Smooth muscle cell (in vitro differentiated cells): ENCODE data around the gene HMMR. TPM values are rescaled to one million over a fixed set of nuclear protein-coding genes. Genes with fewer than 3 reads are reported as not detected.

Experiments
- DNase-seq: peaks from one replicate; lab custom pipeline; 2025; ENCODE audit not compliant: unreplicated experiment; lab: John Stamatoyannopoulos, UW
- H2AFZ ChIP-seq: fragments of 200-600 bp; sonication (generic); 2 replicates; pipeline ENCODE4 v1.6.0; 2016; ENCODE audit warnings: antibody characterized with exemption, low read depth, mild to moderate bottlenecking
- H3F3A ChIP-seq: fragments of 200-600 bp; sonication (generic); 2 replicates; pipeline ENCODE4 v1.6.0; 2017; ENCODE audit warnings: antibody characterized with exemption, low read depth
- H3K27ac ChIP-seq: fragments of 200-600 bp; sonication (generic); 2 replicates; pipeline ENCODE4 v1.5.1; 2016; ENCODE audit warnings: low read depth, mild to moderate bottlenecking
- H3K27me3 ChIP-seq: fragments of 200-600 bp; sonication (generic); 2 replicates; pipeline ENCODE4 v1.6.1; 2016; ENCODE audit warnings: low read depth, mild to moderate bottlenecking
- H3K36me3 ChIP-seq: fragments of 200-600 bp; sonication (generic); 2 replicates; pipeline ENCODE4 v1.5.1; 2016; ENCODE audit warnings: low read depth
- H3K4me1 ChIP-seq: fragments of 200-600 bp; sonication (generic); 2 replicates; pipeline ENCODE4 v1.5.1; 2016; ENCODE audit warnings: low read depth
- H3K4me2 ChIP-seq: fragments of 200-600 bp; sonication (generic); 2 replicates; pipeline ENCODE4 v1.6.0; 2016; ENCODE audit warnings: mild to moderate bottlenecking
- H3K4me3 ChIP-seq: fragments of 200-600 bp; sonication (generic); 2 replicates; pipeline ENCODE4 v1.5.1; 2016; ENCODE audit warnings: mild to moderate bottlenecking
- H3K79me2 ChIP-seq: fragments of 200-600 bp; sonication (generic); 2 replicates; pipeline ENCODE4 v1.6.0; 2016; ENCODE audit warnings: low read depth, mild to moderate bottlenecking
- H3K9ac ChIP-seq: fragments of 200-600 bp; sonication (generic); 2 replicates; pipeline ENCODE4 v1.6.0; 2016; ENCODE audit warnings: low read depth
- H3K9me3 ChIP-seq: fragments of 200-600 bp; sonication (generic); replicated peaks from 2 replicates; pipeline ENCODE4 v1.5.1; 2016; ENCODE audit warnings: low read depth
- H4K20me1 ChIP-seq: fragments of 200-600 bp; sonication (generic); 2 replicates; pipeline ENCODE4 v1.6.0; 2016; ENCODE audit warnings: low read depth
- CTCF ChIP-seq: fragments of 200-600 bp; sonication (generic); IDR thresholded peaks from 2 replicates; pipeline ENCODE4 v1.5.1; 2017; ENCODE audit warnings: borderline replicate concordance, mild to moderate bottlenecking, antibody characterized with exemption; ENCODE audit not compliant: insufficient read depth, poor library complexity, severe bottlenecking
- WGBS: methylation state at CpG from one replicate; pipeline ENCODE4 v1.1.7; 2016; ENCODE audit warnings: low lambda C conversion rate; 5-methylcytosine and 5-hydroxymethylcytosine counted together
- polyA plus RNA-seq: library from polyadenylated mRNA; unstranded; fragments of >200 nt; fragmentation: Nextera tagmentation; extraction: Ambion mirVana; gene quantifications from 2 replicates; pipeline ENCODE4 v1.2.1, GENCODE V29; 2016
- total RNA-seq: library from RNA; depleted of rRNA; stranded (reverse); fragments of >200 nt; gene quantifications from 2 replicates; pipeline ENCODE4 v1.2.3, GENCODE V29; 2014

HMMR gene
- total and polyA plus RNA-seq, 2 experiments from 2014 or later, result 6.1 to 6.4 TPM

- 87% methylated on average over 5 of the region's 5 CpGs for WGBS
- H4K20me1 ChIP-seq, result peaks cover 75% of the 10 kb centered on the region
- no peaks in the 10 kb centered on the region for H3K27me3 ChIP-seq
- peak overlapping the region; percentile 61 for H3K27ac ChIP-seq
- no peaks in the 10 kb centered on the region for H3K9me3 ChIP-seq
- DNase-seq, result no peak
- no peak overlapping the region for H2AFZ ChIP-seq
- peak overlapping the region; percentile 1 for H3K9ac ChIP-seq
- H3K4me2 ChIP-seq, result peak overlapping the region; percentile 66
- TF ChIP-seq CTCF, result no peak
- H3K36me3 ChIP-seq, result peaks cover 17% of the 10 kb centered on the region
- H3K4me3 ChIP-seq, result peak overlapping the region; percentile 32
- peaks cover 15% of the 10 kb centered on the region for H3F3A ChIP-seq
- H3K79me2 ChIP-seq, result peaks cover 72% of the 10 kb centered on the region
- peaks cover 43% of the 10 kb centered on the region for H3K4me1 ChIP-seq
Measured at GRCh38 chr5:163508753-163509152, 48.3 kb downstream of the HMMR start.

- peaks cover 8% of the 10 kb centered on the region for H3F3A ChIP-seq
- H3K4me2 ChIP-seq, result peak overlapping the region; percentile 66
- H3K27ac ChIP-seq, result peak overlapping the region; percentile 61
- peaks cover 21% of the 10 kb centered on the region for H3K36me3 ChIP-seq
- peaks cover 38% of the 10 kb centered on the region for H3K4me1 ChIP-seq
- H3K27me3 ChIP-seq, result no peaks in the 10 kb centered on the region
- no peaks in the 10 kb centered on the region for H3K9me3 ChIP-seq
- H2AFZ ChIP-seq, result no peak overlapping the region
- peaks cover 78% of the 10 kb centered on the region for H4K20me1 ChIP-seq
- peak overlapping the region; percentile 16 for H3K9ac ChIP-seq
- TF ChIP-seq CTCF, result no peak
- peak overlapping the region; percentile 32 for H3K4me3 ChIP-seq
- peaks cover 74% of the 10 kb centered on the region for H3K79me2 ChIP-seq
- 62% methylated on average over 7 of the region's 7 CpGs for WGBS
- no peak for DNase-seq
Measured at GRCh38 chr5:163509291-163509951, 49.0 kb downstream of the HMMR start.

GRCh38 chr5:163512526-163512925, 52.1 kb downstream of the HMMR start:
- DNase-seq, result no peak
- peaks cover 78% of the 10 kb centered on the region for H4K20me1 ChIP-seq

More at GRCh38 chr5:163512526-163512925, 52.1 kb downstream of the HMMR start:
- H3F3A ChIP-seq, result no peaks in the 10 kb centered on the region
- H3K27me3 ChIP-seq, result no peaks in the 10 kb centered on the region
- H3K9ac ChIP-seq, result no peak overlapping the region
- no peaks in the 10 kb centered on the region for H3K9me3 ChIP-seq
- no peak overlapping the region for H3K4me2 ChIP-seq
- no peak overlapping the region for H3K4me3 ChIP-seq
- H3K4me1 ChIP-seq, result peaks cover 20% of the 10 kb centered on the region
- H3K79me2 ChIP-seq, result peaks cover 60% of the 10 kb centered on the region
- no peak for TF ChIP-seq CTCF
- no peak overlapping the region for H2AFZ ChIP-seq
- H3K36me3 ChIP-seq, result peaks cover 37% of the 10 kb centered on the region
- H3K27ac ChIP-seq, result no peak overlapping the region
- WGBS, result 98% methylated on average over 5 of the region's 5 CpGs
